SK-N-SH (cell line): Measurements from ENCODE around the gene MAGI2. TPM values are rescaled to one million over a fixed set of nuclear protein-coding genes. Genes with fewer than 3 reads are reported as not detected.

Experiments
- CTCF ChIA-PET: fragments of 300-600, 350-600 bp; formaldehyde crosslinking; extraction: SDS; loops from one replicate; lab custom pipeline; 2021; lab: Yijun Ruan, JAX
- POLR2A ChIA-PET: fragments of 350-600 bp; sonication (Branson Sonifier 250); formaldehyde crosslinking; extraction: SDS; loops from one replicate; lab custom pipeline; 2020; ENCODE audit warnings: antibody characterized with exemption, inconsistent platforms; lab: Yijun Ruan, JAX
- DNase-seq: peaks from one replicate; pipeline ENCODE4 v3.0.0; 2012
- H2AFZ ChIP-seq: fragments of 200-600 bp; sonication (generic); 2 replicates; pipeline ENCODE4 v1.8.1; 2016; ENCODE audit warnings: antibody characterized with exemption, mild to moderate bottlenecking, low read depth
- H3F3A ChIP-seq: fragments of 200-600 bp; sonication (generic); replicated peaks from 2 replicates; pipeline ENCODE3; 2016; ENCODE audit warnings: antibody characterized with exemption, mild to moderate bottlenecking; ENCODE audit not compliant: insufficient read depth
- H3K27ac ChIP-seq, 2 experiments: fragments of 200-500 bp in 1 of 2; fragments of 200-600 bp in 1 of 2; sonication (Bioruptor generic) in 1 of 2; sonication (generic), shearing (Covaris generic) in 1 of 2; 2 replicates each; pipeline versions ENCODE4 v1.5.1 to v1.6.1; 2014 to 2016; ENCODE audit warnings: low read depth in 2 of 2, inconsistent platforms in 1 of 2, low read length in 1 of 2, mild to moderate bottlenecking in 1 of 2, mixed read lengths in 1 of 2
- H3K27me3 ChIP-seq: fragments of 200-600 bp; sonication (generic), shearing (Covaris generic); 2 replicates; pipeline ENCODE4 v1.6.1; 2016; ENCODE audit warnings: mixed run types; ENCODE audit not compliant: insufficient read depth
- H3K36me3 ChIP-seq, 2 experiments: fragments of 200-500 bp in 1 of 2; fragments of 200-600 bp in 1 of 2; sonication (Bioruptor generic) in 1 of 2; sonication (generic) in 1 of 2; replicated peaks in 1 of 2; 2 replicates each; pipeline versions ENCODE3 to v1.5.1; 2014 to 2016; ENCODE audit warnings: low read length in 1 of 2, mild to moderate bottlenecking in 1 of 2; ENCODE audit not compliant: insufficient read depth in 2 of 2, control insufficient read depth in 1 of 2
- H3K4me1 ChIP-seq, 2 experiments: fragments of 200-500 bp in 1 of 2; fragments of 200-600 bp in 1 of 2; sonication (Bioruptor generic) in 1 of 2; sonication (generic), shearing (Covaris generic) in 1 of 2; 2 replicates each; pipeline versions ENCODE4 v1.5.1 to v1.6.1; 2014 to 2016; ENCODE audit warnings: low read depth in 1 of 2, low read length in 1 of 2, mixed run types in 1 of 2; ENCODE audit not compliant: insufficient read depth in 2 of 2, control insufficient read depth in 1 of 2
- H3K4me2 ChIP-seq: fragments of 200-600 bp; sonication (generic), shearing (Covaris generic); 2 replicates; pipeline ENCODE4 v1.6.1; 2017; ENCODE audit warnings: mixed run types
- H3K4me3 ChIP-seq, 2 experiments: fragments of 200-500 bp in 1 of 2; fragments of 200-600 bp in 1 of 2; sonication (Bioruptor generic) in 1 of 2; sonication (generic), shearing (Covaris generic) in 1 of 2; 2 replicates each; pipeline versions ENCODE4 v1.5.1 to v1.8.1; 2014 to 2016; ENCODE audit warnings: low read depth in 2 of 2, inconsistent platforms in 1 of 2, low read length in 1 of 2, mild to moderate bottlenecking in 1 of 2, mixed read lengths in 1 of 2, moderate library complexity in 1 of 2
- H3K79me2 ChIP-seq: fragments of 200-600 bp; sonication (generic); 2 replicates; pipeline ENCODE4 v1.8.1; 2017; ENCODE audit warnings: mild to moderate bottlenecking; ENCODE audit not compliant: insufficient read depth
- H3K9ac ChIP-seq: fragments of 200-600 bp; sonication (generic); 2 replicates; pipeline ENCODE4 v1.6.1; 2017; ENCODE audit warnings: mixed run types
- H3K9me2 ChIP-seq: fragments of 200-600 bp; sonication (generic); 2 replicates; pipeline ENCODE4 v1.6.1; 2017; ENCODE audit warnings: mixed run types
- H3K9me3 ChIP-seq: fragments of 200-600 bp; sonication (generic); 2 replicates; pipeline ENCODE4 v1.6.1; 2017; ENCODE audit warnings: mixed run types, mild to moderate bottlenecking, moderate library complexity
- H4K20me1 ChIP-seq: fragments of 200-600 bp; sonication (generic); 2 replicates; pipeline ENCODE4 v1.6.1; 2017; ENCODE audit warnings: mild to moderate bottlenecking, mixed run types; ENCODE audit not compliant: insufficient read depth
- EP300 ChIP-seq, 2 experiments: IDR thresholded peaks; 2 replicates each; pipeline versions ENCODE4 v1.4.0 to v1.6.1; 2012; ENCODE audit warnings: borderline replicate concordance in 1 of 2, low read depth in 1 of 2, low read length in 1 of 2
- FOSL2 ChIP-seq: IDR thresholded peaks from 2 replicates; pipeline ENCODE4 v1.4.0; 2012; ENCODE audit warnings: low read depth, mild to moderate bottlenecking, moderate library complexity, borderline replicate concordance
- FOXJ3 ChIP-seq: sonication (generic); formaldehyde crosslinking; IDR thresholded peaks from 2 replicates; pipeline ENCODE4 v1.5.1; 2020; ENCODE audit warnings: mild to moderate bottlenecking, missing genetic modification reagents
- GATA2 ChIP-seq: sonication (generic); formaldehyde crosslinking; IDR thresholded peaks from 2 replicates; pipeline ENCODE4 v1.5.0; 2020; ENCODE audit warnings: mild to moderate bottlenecking, missing genetic modification reagents
- JUND ChIP-seq: IDR thresholded peaks from 2 replicates; pipeline ENCODE4 v1.4.0; 2012
- MEF2A ChIP-seq: IDR thresholded peaks from 2 replicates; pipeline ENCODE4 v1.4.0; 2012; ENCODE audit warnings: low read depth, borderline replicate concordance
- MXI1 ChIP-seq: IDR thresholded peaks from 2 replicates; pipeline ENCODE4 v1.6.1; 2012; ENCODE audit warnings: mild to moderate bottlenecking, low read depth, low read length, improper control_type of control experiment
- NRF1 ChIP-seq: IDR thresholded peaks from 2 replicates; pipeline ENCODE4 v1.6.1; 2012; ENCODE audit warnings: low read depth, mild to moderate bottlenecking, low read length
- TAF1 ChIP-seq: IDR thresholded peaks from 2 replicates; pipeline ENCODE4 v1.6.1; 2012; ENCODE audit warnings: low read depth, mild to moderate bottlenecking, low read length, moderate library complexity, borderline replicate concordance
- TCF12 ChIP-seq: IDR thresholded peaks from 2 replicates; pipeline ENCODE4 v1.4.0; 2012
- WGBS: methylation state at CpG from one replicate; pipeline ENCODE4 v1.1.6; 2017; ENCODE audit warnings: low lambda C conversion rate; 5-methylcytosine and 5-hydroxymethylcytosine counted together
- polyA plus RNA-seq, 3 experiments: library from polyadenylated mRNA; depleted of rRNA; stranded (reverse); fragments of >200 nt; gene quantifications; 2 replicates each; pipeline ENCODE4 v1.2.3, GENCODE V29; 2012
- TF ChIP-seq, protein P1 (sequence below): fragments of 150-350 bp; IDR thresholded peaks from 2 replicates; pipeline ENCODE4 v1.6.1; 2016; ENCODE audit warnings: mild to moderate bottlenecking, low read depth, low read length
- TF ChIP-seq, protein P2 (sequence below): IDR thresholded peaks from 2 replicates; pipeline ENCODE4; 2012
- TF ChIP-seq, protein P3 (sequence below): IDR thresholded peaks from 2 replicates; pipeline ENCODE4 v1.4.0; 2012; ENCODE audit warnings: low read depth, borderline replicate concordance
- TF ChIP-seq, protein P4 (sequence below): IDR thresholded peaks from 2 replicates; pipeline ENCODE4 v1.4.0; 2012; ENCODE audit warnings: low read depth, borderline replicate concordance

Gene MAGI2
- polyA plus RNA-seq, 1 of the 3 experiments (the other 2 are of a cell fraction), result 1.1 TPM

DNA sequence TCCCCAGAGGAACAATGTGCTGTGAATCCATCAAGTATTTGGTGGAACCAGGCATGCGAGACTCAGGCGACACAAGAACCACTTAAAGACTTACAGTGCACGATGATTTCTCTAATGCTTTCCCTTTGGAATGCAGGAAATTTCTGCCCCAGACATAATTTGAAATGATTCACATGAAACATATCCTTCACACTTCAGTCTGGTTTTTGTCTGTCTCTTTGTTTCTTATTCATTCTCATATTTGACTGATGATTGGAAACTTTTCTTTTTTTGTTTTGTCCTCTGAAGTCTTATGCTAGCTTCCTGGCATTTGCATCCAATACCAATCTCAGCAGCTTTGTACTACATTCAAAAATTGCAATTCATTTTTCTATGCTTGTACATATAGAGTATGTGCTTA, 1152.1 kb downstream of the MAGI2 start (continued):
- TF ChIP-seq, protein P1, sequence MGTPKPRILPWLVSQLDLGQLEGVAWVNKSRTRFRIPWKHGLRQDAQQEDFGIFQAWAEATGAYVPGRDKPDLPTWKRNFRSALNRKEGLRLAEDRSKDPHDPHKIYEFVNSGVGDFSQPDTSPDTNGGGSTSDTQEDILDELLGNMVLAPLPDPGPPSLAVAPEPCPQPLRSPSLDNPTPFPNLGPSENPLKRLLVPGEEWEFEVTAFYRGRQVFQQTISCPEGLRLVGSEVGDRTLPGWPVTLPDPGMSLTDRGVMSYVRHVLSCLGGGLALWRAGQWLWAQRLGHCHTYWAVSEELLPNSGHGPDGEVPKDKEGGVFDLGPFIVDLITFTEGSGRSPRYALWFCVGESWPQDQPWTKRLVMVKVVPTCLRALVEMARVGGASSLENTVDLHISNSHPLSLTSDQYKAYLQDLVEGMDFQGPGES, result no peak
- peak; percentile 79 to 99 for TF ChIP-seq EP300 (IDR thresholded peaks at IDR 0.05; ENCODE audit: borderline replicate concordance in 1 of 2, low read depth in 1 of 2, low read length in 1 of 2)
- TF ChIP-seq, protein P2, sequence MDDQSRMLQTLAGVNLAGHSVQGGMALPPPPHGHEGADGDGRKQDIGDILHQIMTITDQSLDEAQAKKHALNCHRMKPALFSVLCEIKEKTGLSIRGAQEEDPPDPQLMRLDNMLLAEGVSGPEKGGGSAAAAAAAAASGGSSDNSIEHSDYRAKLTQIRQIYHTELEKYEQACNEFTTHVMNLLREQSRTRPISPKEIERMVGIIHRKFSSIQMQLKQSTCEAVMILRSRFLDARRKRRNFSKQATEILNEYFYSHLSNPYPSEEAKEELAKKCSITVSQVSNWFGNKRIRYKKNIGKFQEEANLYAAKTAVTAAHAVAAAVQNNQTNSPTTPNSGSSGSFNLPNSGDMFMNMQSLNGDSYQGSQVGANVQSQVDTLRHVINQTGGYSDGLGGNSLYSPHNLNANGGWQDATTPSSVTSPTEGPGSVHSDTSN, result peak; percentile 98
- TF ChIP-seq, protein P3, sequence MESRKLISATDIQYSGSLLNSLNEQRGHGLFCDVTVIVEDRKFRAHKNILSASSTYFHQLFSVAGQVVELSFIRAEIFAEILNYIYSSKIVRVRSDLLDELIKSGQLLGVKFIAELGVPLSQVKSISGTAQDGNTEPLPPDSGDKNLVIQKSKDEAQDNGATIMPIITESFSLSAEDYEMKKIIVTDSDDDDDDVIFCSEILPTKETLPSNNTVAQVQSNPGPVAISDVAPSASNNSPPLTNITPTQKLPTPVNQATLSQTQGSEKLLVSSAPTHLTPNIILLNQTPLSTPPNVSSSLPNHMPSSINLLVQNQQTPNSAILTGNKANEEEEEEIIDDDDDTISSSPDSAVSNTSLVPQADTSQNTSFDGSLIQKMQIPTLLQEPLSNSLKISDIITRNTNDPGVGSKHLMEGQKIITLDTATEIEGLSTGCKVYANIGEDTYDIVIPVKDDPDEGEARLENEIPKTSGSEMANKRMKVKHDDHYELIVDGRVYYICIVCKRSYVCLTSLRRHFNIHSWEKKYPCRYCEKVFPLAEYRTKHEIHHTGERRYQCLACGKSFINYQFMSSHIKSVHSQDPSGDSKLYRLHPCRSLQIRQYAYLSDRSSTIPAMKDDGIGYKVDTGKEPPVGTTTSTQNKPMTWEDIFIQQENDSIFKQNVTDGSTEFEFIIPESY, result peak; percentile 44; the same call in 1 of the 2 replicates
- no peak for TF ChIP-seq NRF1
- TF ChIP-seq, protein P4, sequence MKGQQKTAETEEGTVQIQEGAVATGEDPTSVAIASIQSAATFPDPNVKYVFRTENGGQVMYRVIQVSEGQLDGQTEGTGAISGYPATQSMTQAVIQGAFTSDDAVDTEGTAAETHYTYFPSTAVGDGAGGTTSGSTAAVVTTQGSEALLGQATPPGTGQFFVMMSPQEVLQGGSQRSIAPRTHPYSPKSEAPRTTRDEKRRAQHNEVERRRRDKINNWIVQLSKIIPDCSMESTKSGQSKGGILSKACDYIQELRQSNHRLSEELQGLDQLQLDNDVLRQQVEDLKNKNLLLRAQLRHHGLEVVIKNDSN, result no peak
- TF ChIP-seq MEF2A, result peak; percentile 64

DNA sequence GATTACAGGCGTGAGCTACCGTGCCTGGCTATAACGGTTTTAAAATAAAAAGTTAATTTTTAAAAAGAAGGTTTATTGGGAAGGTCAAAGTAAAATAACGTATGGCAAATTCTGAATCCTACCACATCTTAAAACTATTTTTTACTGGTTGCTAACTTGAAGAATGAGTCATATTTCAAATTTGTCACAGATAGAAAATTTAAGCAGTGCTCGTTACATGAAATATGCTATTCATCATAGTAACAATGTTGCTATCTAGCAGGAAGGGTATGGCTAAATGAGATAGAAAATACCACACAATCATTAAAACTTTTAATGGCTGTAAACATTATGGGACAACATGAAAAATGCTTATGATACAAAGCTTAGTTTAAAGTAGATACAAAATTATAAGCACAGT, 1154.4 kb downstream of the MAGI2 start:
- Histone ChIP-seq H3K4me1 (peaks cover 0 to 28% of the 10 kb centered on the region in 2 experiments; a peak in 3 of 4 replicates), H3K27me3 (no peaks in the 10 kb centered on the region), H2AFZ (no peak overlapping the region), H3K4me2 (no peak overlapping the region), H3K4me3 (no peak overlapping the region), H3K9me3 (no peaks in the 10 kb centered on the region), H3F3A (peaks cover 49% of the 10 kb centered on the region), H3K27ac (peak overlapping the region; percentile 84 to 91; a peak in 3 of 4 replicates), H3K36me3 (no peaks in the 10 kb centered on the region), H4K20me1 (no peaks in the 10 kb centered on the region), H3K9ac (no peak overlapping the region; the same call in 1 of the 2 replicates), H3K9me2 (no peaks in the 10 kb centered on the region), H3K79me2 (no peaks in the 10 kb centered on the region)
- TF ChIP-seq FOSL2, result peak; percentile 67; the same call in 1 of the 2 replicates
- TF ChIP-seq EP300 (IDR thresholded peaks at IDR 0.05; ENCODE audit: borderline replicate concordance in 1 of 2, low read depth in 1 of 2, low read length in 1 of 2), result peak in 1 of 2 experiments; percentile 69; a peak in 1 of 4 replicates
- no peak for TF ChIP-seq FOXJ3
- peak; percentile 61 for TF ChIP-seq JUND
- TF ChIP-seq, protein P2, result peak; percentile 71
- no peak for TF ChIP-seq TAF1
- no peak for TF ChIP-seq GATA2 (CRISPR knock-in tag)
- peak; percentile 51; the same call in 1 of the 2 replicates for TF ChIP-seq TCF12
- TF ChIP-seq MXI1, result no peak
- ChIA-PET POLR2A (no interaction called here), CTCF (interaction anchor here (0.7 kb wide), 1 partner anchor 23 kb away, joined by 3 read pairs; no protein-coding TSS in a partner anchor)
- 68% methylated on average over 5 of the region's 5 CpGs for WGBS
- DNase-seq, result no peak
